CD4-positive, alpha-beta memory T cell (primary cell): Measurements from ENCODE around the gene RALGDS. TPM values are rescaled to one million over a fixed set of nuclear protein-coding genes. Genes with fewer than 3 reads are reported as not detected.

ENCODE experiments used
- CTCF ChIA-PET: fragments of 350-600 bp; sonication (Branson Sonifier 250); formaldehyde crosslinking; loops from one replicate; lab custom pipeline; 2021; ENCODE audit warnings: inconsistent platforms; ENCODE audit not compliant: partially characterized antibody; lab: Charles Lee
- POLR2A ChIA-PET: fragments of 350-600 bp; sonication (Branson Sonifier 250); formaldehyde crosslinking; loops from one replicate; lab custom pipeline; 2021; ENCODE audit not compliant: partially characterized antibody; lab: Charles Lee
- DNase-seq, 5 donors: peaks; one replicate each; pipeline versions ENCODE4 v3.0.0 to v3.0.0-alpha.2; 2020 to 2022; ENCODE audit warnings: mixed read lengths in 1 of 5
- H3K27ac ChIP-seq: one replicate; pipeline ENCODE4 v1.7.0; 2013; ENCODE audit warnings: low read depth, low read length
- H3K27me3 ChIP-seq: 2 replicates; pipeline ENCODE4 v1.7.0; 2013; ENCODE audit warnings: mild to moderate bottlenecking, low read length, moderate library complexity; ENCODE audit not compliant: insufficient read depth
- H3K36me3 ChIP-seq: 2 replicates; pipeline ENCODE4 v1.7.0; 2013; ENCODE audit warnings: mild to moderate bottlenecking, low read length, moderate library complexity; ENCODE audit not compliant: insufficient read depth
- H3K4me1 ChIP-seq: 2 replicates; pipeline ENCODE4 v1.7.0; 2013; ENCODE audit warnings: mild to moderate bottlenecking, low read length, moderate library complexity; ENCODE audit not compliant: insufficient read depth
- H3K4me3 ChIP-seq, 2 donors: one replicate each; pipeline ENCODE4 v1.7.0; 2013; ENCODE audit warnings: low read length in 2 of 2, mild to moderate bottlenecking in 1 of 2
- H3K9me3 ChIP-seq, 2 donors: one replicate each; pipeline ENCODE4 v1.7.0; 2013; ENCODE audit warnings: low read length in 2 of 2, control low read depth in 1 of 2; ENCODE audit not compliant: control insufficient read depth in 1 of 2
- H3K27ac Mint-ChIP-seq, 7 donors: one replicate each; pipeline ENCODE4 v1.8.0; 2020 to 2021; ENCODE audit warnings: mixed read lengths in 7 of 7, mild to moderate bottlenecking in 6 of 7, inconsistent platforms in 3 of 7, moderate library complexity in 3 of 7
- H3K27me3 Mint-ChIP-seq, 2 donors: one replicate each; pipeline ENCODE4 v1.8.0; 2020 to 2021; ENCODE audit warnings: mixed read lengths in 2 of 2
- H3K36me3 Mint-ChIP-seq, 2 donors: one replicate each; pipeline ENCODE4 v1.8.0; 2020 to 2021; ENCODE audit warnings: mixed read lengths in 2 of 2, inconsistent platforms in 1 of 2, mild to moderate bottlenecking in 1 of 2
- H3K4me1 Mint-ChIP-seq, 4 donors: one replicate each; pipeline ENCODE4 v1.8.0; 2020 to 2021; ENCODE audit warnings: mixed read lengths in 4 of 4, mild to moderate bottlenecking in 1 of 4
- H3K4me3 Mint-ChIP-seq, 8 donors: one replicate each; pipeline ENCODE4 v1.8.0; 2020 to 2021; ENCODE audit warnings: mixed read lengths in 8 of 8, mild to moderate bottlenecking in 7 of 8, moderate library complexity in 6 of 8, inconsistent platforms in 3 of 8
- H3K9me3 Mint-ChIP-seq, 8 donors: one replicate each; pipeline ENCODE4 v1.8.0; 2020 to 2021; ENCODE audit warnings: mixed read lengths in 8 of 8, mild to moderate bottlenecking in 5 of 8, inconsistent platforms in 3 of 8, moderate library complexity in 1 of 8
- intact Hi-C: fragments of 100-400 bp; cut with micrococcal nuclease; formaldehyde crosslinking; loops from one replicate; pipeline ENCODE4 v1.15.1; 2023
- polyA plus RNA-seq, 2 donors: library from polyadenylated mRNA; unstranded; fragments of 300-500 nt; fragmentation: Illumina TruSeq; gene quantifications; one replicate each; pipeline ENCODE4 v1.2.3, GENCODE V29; 2021
- total RNA-seq, 2 experiments: library from RNA; stranded (reverse); gene quantifications; one replicate each; pipeline ENCODE4 v1.2.3, GENCODE V29; 2021

Gene RALGDS
- total and polyA plus RNA-seq, 4 experiments from 2014 or later = 27.9 to 131 (median 95.2) TPM

DNA sequence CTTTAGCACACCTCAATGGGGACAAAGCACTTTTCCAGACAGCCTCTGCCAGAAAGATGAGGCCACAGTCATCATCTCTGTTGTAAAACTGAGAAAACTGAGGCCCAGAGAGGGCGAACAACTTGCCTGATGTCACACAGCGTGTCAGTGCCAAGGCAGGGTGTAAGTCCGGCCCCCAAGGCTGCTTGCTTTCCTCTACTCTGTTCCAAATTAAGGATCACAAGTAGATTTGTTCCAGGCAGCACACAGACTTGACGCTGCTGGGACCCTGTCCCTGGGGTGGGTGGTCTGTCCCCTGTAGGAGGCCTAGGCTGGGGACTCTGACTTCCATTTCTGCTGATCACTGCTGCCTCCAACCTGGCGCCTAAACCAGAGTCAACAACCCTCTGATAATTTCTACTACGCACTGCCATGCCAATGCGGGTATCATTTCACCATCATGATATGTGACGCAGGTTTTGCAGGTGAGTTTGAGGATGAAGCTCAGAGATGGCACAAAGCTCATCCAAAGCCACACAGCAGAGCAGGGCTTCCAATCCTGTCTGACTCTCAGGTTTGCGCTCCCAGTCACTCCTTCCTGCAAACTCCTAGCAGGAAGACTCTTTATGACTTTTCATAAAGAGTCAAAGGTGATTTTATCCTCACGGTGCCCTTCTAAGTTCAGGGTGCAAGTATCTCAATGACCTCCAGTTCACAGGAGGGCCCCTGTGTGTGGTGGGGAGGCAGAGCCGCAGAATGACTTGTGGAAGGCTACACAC lies 13.5 kb upstream of the RALGDS start:
- peak overlapping the region in 7 of 8 donors; percentile 81 to 99 (median 89) for H3K4me3 Mint-ChIP-seq
- intact Hi-C loops = no loop called here
- peak overlapping the region; percentile 100 for H3K27ac ChIP-seq
- H3K9me3 Mint-ChIP-seq = peaks cover 0 to 3% (median 0%) of the 10 kb centered on the region in 8 donors
- H3K36me3 ChIP-seq = no peaks in the 10 kb centered on the region
- no peaks in the 10 kb centered on the region for H3K9me3 ChIP-seq
- CTCF ChIA-PET = interaction anchor here (1.9 to 13.5 kb wide), 3 partner anchors 11 to 104 kb away, joined by 5 to 282 read pairs (median 6); partner anchors contain the start of gene GTF3C5
- peak overlapping the region; percentile 100 for H3K27ac Mint-ChIP-seq
- peak overlapping the region; percentile 3 to 27 for H3K4me3 ChIP-seq
- H3K4me1 Mint-ChIP-seq = peaks cover 42 to 89% (median 67%) of the 10 kb centered on the region in 4 donors
- DNase-seq = peak in 2 of 5 donors; percentile 41 to 53
- no peaks in the 10 kb centered on the region for H3K27me3 ChIP-seq
- peaks cover 5 to 14% of the 10 kb centered on the region in 2 donors for H3K36me3 Mint-ChIP-seq
- H3K4me1 ChIP-seq = peaks cover 99% of the 10 kb centered on the region
- POLR2A ChIA-PET = interaction anchor here (0.8 to 13.2 kb wide), 15 partner anchors 9 to 1002 kb away, joined by 3 to 424 read pairs (median 6); partner anchors contain the start of genes GTF3C5, RALGDS, SETX and SURF1
- no peaks in the 10 kb centered on the region for H3K27me3 Mint-ChIP-seq

DNA sequence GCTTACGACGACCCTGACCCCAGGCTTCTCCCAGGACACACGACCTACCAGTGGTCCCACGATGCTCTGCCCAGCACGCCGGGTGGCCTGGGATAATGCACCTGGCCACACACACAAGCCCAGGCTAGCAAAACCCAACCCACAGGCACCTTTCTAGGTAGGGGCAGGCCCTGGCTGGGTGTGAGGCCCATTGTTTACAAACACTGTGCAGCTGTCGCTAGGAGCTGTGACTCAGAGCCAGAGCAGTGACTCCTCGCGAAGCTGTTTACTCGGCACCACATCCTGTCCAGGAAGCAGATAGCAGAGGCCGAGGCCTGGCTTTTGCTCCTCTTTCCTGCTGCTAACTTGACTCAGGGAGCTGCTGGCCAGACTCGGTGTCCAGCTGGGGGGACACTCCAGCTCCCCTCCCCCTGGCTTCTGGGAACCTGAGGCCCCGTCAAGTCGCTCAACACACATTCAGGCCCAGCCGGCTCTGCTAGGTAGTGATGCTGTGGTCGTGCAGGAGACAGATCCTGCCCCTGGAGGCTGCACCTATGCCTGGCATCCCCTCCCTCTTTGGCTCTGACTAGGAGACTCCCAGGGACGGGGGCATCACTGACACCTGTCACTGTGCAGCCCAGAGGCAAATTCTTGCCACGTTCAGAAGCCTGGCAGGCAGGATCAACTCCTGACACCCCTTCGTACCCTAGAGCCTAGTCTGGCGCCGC lies 12.8 kb upstream of the RALGDS start:
- H3K27me3 Mint-ChIP-seq = no peaks in the 10 kb centered on the region
- CTCF ChIA-PET = interaction anchor here (1.1 to 13.5 kb wide), 6 partner anchors 11 to 241 kb away, joined by 3 to 282 read pairs (median 5); partner anchors contain the start of gene GTF3C5
- peaks cover 5 to 15% of the 10 kb centered on the region in 2 donors for H3K36me3 Mint-ChIP-seq
- H3K4me1 Mint-ChIP-seq = peaks cover 42 to 93% (median 67%) of the 10 kb centered on the region in 4 donors
- H3K27ac Mint-ChIP-seq = peak overlapping the region; percentile 100
- H3K36me3 ChIP-seq = no peaks in the 10 kb centered on the region
- no peaks in the 10 kb centered on the region for H3K27me3 ChIP-seq
- peak; percentile 90 to 98 (median 95) for DNase-seq
- H3K4me3 Mint-ChIP-seq = peak overlapping the region; percentile 75 to 99 (median 88)
- peaks cover 99% of the 10 kb centered on the region for H3K4me1 ChIP-seq
- peak overlapping the region; percentile 100 for H3K27ac ChIP-seq
- intact Hi-C loops = loop anchor here (1.0 kb wide), 1 partner anchor 8 kb away; no protein-coding TSS in a partner anchor
- POLR2A ChIA-PET = interaction anchor here (0.7 to 13.2 kb wide), 16 partner anchors 8 to 1002 kb away, joined by 3 to 424 read pairs (median 6); partner anchors contain the start of genes CACFD1, GTF3C5, RALGDS and SETX
- peaks cover 0 to 3% (median 0%) of the 10 kb centered on the region in 8 donors for H3K9me3 Mint-ChIP-seq
- H3K9me3 ChIP-seq = no peaks in the 10 kb centered on the region
- peak overlapping the region in 1 of 2 donors; percentile 33 for H3K4me3 ChIP-seq

DNA sequence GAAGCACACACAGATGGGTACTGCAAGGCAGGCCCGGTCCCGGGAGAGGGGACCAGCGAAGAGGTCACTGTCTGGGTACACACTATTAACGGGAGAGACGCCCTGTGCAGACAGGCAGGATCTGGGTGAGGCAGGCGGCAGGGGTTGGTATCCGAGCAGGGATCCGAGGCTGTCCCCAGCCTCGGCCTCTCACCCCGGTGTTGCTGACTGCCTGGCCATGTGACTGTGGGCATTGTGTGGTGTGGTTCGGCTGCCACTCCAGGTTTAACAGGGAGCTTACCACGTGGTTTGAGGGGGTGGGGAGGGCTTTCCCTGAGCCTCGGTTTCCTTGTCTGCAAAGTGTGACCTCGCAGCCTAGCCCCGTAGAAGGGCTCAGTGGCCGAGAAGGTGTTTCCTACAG lies 11.1 kb upstream of the RALGDS start:
- Mint-ChIP-seq H3K9me3 (peaks cover 0 to 3% (median 0%) of the 10 kb centered on the region in 8 donors), H3K36me3 (peaks cover 5 to 24% of the 10 kb centered on the region in 2 donors), H3K4me3 (peak overlapping the region in 5 of 8 donors; percentile 31 to 77 (median 64)), H3K27ac (peak overlapping the region; percentile 100), H3K27me3 (no peaks in the 10 kb centered on the region), H3K4me1 (peaks cover 45 to 96% (median 75%) of the 10 kb centered on the region in 4 donors)
- intact Hi-C loops = no loop called here
- POLR2A ChIA-PET = interaction anchor here (0.7 to 13.2 kb wide), 9 partner anchors 7 to 891 kb away, joined by 3 to 424 read pairs (median 22); partner anchors contain the start of genes GTF3C5 and RALGDS
- Histone ChIP-seq H3K27ac (peak overlapping the region; percentile 100), H3K9me3 (no peaks in the 10 kb centered on the region), H3K27me3 (no peaks in the 10 kb centered on the region), H3K36me3 (peaks cover 5% of the 10 kb centered on the region), H3K4me1 (peaks cover 99% of the 10 kb centered on the region), H3K4me3 (no peak overlapping the region)
- peak in 1 of 5 donors; percentile 38 for DNase-seq
- CTCF ChIA-PET = interaction anchor here (13.5 kb wide), 1 partner anchor 14 kb away, joined by 282 read pairs; no protein-coding TSS in a partner anchor

DNA sequence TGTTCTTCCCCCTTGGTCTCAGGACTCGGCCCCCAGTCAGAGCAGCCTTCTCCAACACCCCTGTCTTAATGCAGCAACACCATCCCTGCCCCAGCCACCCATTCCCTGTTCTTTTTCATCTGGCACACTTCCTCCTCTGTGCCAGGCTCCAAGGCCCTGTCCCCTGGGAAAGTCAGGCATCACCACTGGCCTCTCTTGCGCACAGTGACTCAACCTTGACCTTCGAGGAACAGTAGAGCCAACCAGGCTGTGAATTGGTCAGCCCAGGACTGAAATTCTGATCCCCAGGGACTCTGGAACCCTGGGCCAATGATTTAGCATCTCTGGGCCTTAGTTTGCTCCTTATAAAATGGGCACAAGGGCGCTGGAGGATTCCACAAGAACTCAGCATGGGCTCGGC lies 10.5 kb upstream of the RALGDS start:
- CTCF ChIA-PET = interaction anchor here (1.3 to 13.5 kb wide), 2 partner anchors 9 to 14 kb away, joined by 4 to 282 read pairs; no protein-coding TSS in a partner anchor
- Mint-ChIP-seq H3K36me3 (peaks cover 5 to 26% of the 10 kb centered on the region in 2 donors), H3K27me3 (no peaks in the 10 kb centered on the region), H3K4me1 (peaks cover 48 to 97% (median 79%) of the 10 kb centered on the region in 4 donors), H3K27ac (peak overlapping the region; percentile 100), H3K4me3 (peak overlapping the region; percentile 69 to 93 (median 84)), H3K9me3 (peaks cover 0 to 6% (median 0%) of the 10 kb centered on the region in 8 donors)
- Histone ChIP-seq H3K36me3 (peaks cover 5% of the 10 kb centered on the region), H3K27ac (peak overlapping the region; percentile 100), H3K4me1 (peaks cover 99% of the 10 kb centered on the region), H3K27me3 (no peaks in the 10 kb centered on the region), H3K9me3 (no peaks in the 10 kb centered on the region), H3K4me3 (peak overlapping the region; percentile 27 to 41)
- no peak for DNase-seq
- intact Hi-C loops = loop anchor here (1.0 kb wide), 1 partner anchor 10 kb away; the partner anchor contains the start of gene RALGDS
- POLR2A ChIA-PET = interaction anchor here (1.2 to 13.2 kb wide), 5 partner anchors 10 to 101 kb away, joined by 3 to 424 read pairs (median 17); partner anchors contain the start of genes GTF3C5 and RALGDS

DNA sequence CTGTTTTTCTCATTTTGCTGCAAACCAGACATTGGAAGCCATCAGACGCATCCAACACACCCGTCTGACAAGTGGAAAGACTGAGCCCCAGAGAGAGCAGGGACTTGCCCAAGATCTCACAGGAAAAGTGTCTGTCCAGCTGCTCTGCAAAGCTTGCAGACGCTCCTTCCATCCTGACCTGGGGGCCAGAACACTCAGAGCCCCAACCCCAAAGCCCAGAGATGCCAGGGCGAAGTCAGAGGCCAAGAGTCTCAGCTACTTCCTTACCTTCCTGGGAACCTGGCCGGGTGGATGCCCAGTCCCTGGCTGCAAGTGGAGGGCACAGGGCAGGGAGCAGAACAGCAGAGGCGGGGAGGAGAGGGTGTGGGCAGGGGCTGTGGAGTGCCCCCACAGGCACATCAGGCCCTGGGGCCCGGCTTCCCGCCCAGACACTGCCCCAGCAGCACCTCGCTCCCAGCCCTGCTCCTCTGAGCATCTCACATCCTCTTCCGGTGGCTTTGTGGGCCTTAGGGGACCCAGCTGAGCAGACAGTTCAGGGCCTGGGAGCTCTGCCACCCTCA lies 9.7 kb upstream of the RALGDS start:
- ChIA-PET CTCF (interaction anchor here (1.3 to 13.5 kb wide), 2 partner anchors 8 to 15 kb away, joined by 4 to 282 read pairs; no protein-coding TSS in a partner anchor), POLR2A (interaction anchor here (0.9 to 13.2 kb wide), 6 partner anchors 9 to 100 kb away, joined by 3 to 424 read pairs (median 10); partner anchors contain the start of genes GTF3C5 and RALGDS)
- Mint-ChIP-seq H3K4me1 (peaks cover 49 to 98% (median 80%) of the 10 kb centered on the region in 4 donors), H3K27me3 (no peaks in the 10 kb centered on the region), H3K36me3 (peaks cover under 1 to 26% of the 10 kb centered on the region in 2 donors), H3K27ac (peak overlapping the region; percentile 100), H3K4me3 (peak overlapping the region; percentile 77 to 95 (median 91)), H3K9me3 (peaks cover 0 to 6% (median 0%) of the 10 kb centered on the region in 8 donors)
- intact Hi-C loops = loop anchor here (1.0 kb wide), 1 partner anchor 9 kb away; the partner anchor contains the start of gene RALGDS
- Histone ChIP-seq H3K36me3 (peaks cover 5% of the 10 kb centered on the region), H3K4me1 (peaks cover 99% of the 10 kb centered on the region), H3K9me3 (no peaks in the 10 kb centered on the region), H3K27me3 (no peaks in the 10 kb centered on the region), H3K4me3 (peak overlapping the region; percentile 71 to 94), H3K27ac (peak overlapping the region; percentile 100)
- peak; percentile 66 to 86 (median 75) for DNase-seq
